ENCODE measurements around the gene EEF1B2. TPM values are rescaled to one million over a fixed set of nuclear protein-coding genes. Genes with fewer than 3 reads are reported as not detected.

The EEF1B2 gene
- total RNA-seq, 1 experiment from 2014 or later, result 768 TPM

- Histone ChIP-seq H3K4me1 (ENCODE audit: insufficient read depth, low read length) (no peaks in the 10 kb centered on the region), H2AFZ (ENCODE audit: low read length) (no peak overlapping the region), H3K79me1 (ENCODE audit: insufficient read depth, low read depth, low read length, poor library complexity, severe bottlenecking) (peaks cover 10% of the 10 kb centered on the region), H3K4ac (ENCODE audit: low read depth, low read length) (no peak overlapping the region), H3K9me3 (ENCODE audit: control insufficient read depth, low read depth, low read length) (no peaks in the 10 kb centered on the region), H2BK5ac (ENCODE audit: insufficient read length, low read length) (no peak overlapping the region), H3K56ac (ENCODE audit: insufficient read length, low read depth, low read length) (peak overlapping the region; percentile 42), H3K23me2 (ENCODE audit: insufficient read length, low read depth, low read length, poor library complexity, severe bottlenecking) (peaks cover 12% of the 10 kb centered on the region), H4K8ac (replicated peaks; ENCODE audit: insufficient read length, low read depth, low read length) (no peak overlapping the region), H3K27ac (ENCODE audit: insufficient read length, low read depth, low read length) (peak overlapping the region; percentile 34), H3K4me2 (ENCODE audit: insufficient read depth, insufficient read length, low read length) (peak overlapping the region; percentile 89), H4K5ac (ENCODE audit: insufficient read length, low read depth, low read length) (no peak overlapping the region), H3K79me2 (ENCODE audit: insufficient read depth, low read length) (peaks cover 35% of the 10 kb centered on the region; the same call in 1 of the 2 replicates), H2BK12ac (ENCODE audit: insufficient read length, low read depth, low read length) (no peak overlapping the region), H3K27me3 (ENCODE audit: insufficient read depth, low read length) (no peaks in the 10 kb centered on the region), H4K20me1 (ENCODE audit: control insufficient read depth, insufficient read depth, insufficient read length) (no peaks in the 10 kb centered on the region), H4K91ac (ENCODE audit: insufficient read length, low read depth, low read length) (no peak overlapping the region), H2BK20ac (ENCODE audit: low read depth, low read length, poor library complexity, severe bottlenecking) (no peak overlapping the region), H2BK120ac (ENCODE audit: low read depth, low read length, poor library complexity, severe bottlenecking) (no peak overlapping the region), H2BK15ac (ENCODE audit: low read depth, low read length) (no peak overlapping the region), H3K18ac (ENCODE audit: insufficient read length, low read depth, low read length) (no peak overlapping the region), H3K23ac (ENCODE audit: insufficient read length, low read depth, low read length) (no peak overlapping the region), H2AK5ac (ENCODE audit: insufficient read length, low read length) (no peak overlapping the region), H3T11ph (ENCODE audit: low read length) (no peak overlapping the region), H3K9ac (ENCODE audit: extremely low read depth, insufficient read length, low read length) (peak overlapping the region; percentile 97), H3K14ac (ENCODE audit: insufficient read depth, low read length) (peak overlapping the region; percentile 74; the same call in 1 of the 2 replicates)
- H3K4me1 Mint-ChIP-seq, result peaks cover 16 to 23% of the 10 kb centered on the region in 2 experiments
- no CpG with 5 or more reads among the region's 33 CpGs for WGBS (ENCODE audit: extremely low coverage, insufficient read length, low lambda C conversion rate)
- 0 out of 2 replicates have a peak, but pooled peaks cover 1% of the 10 kb centered on the region for H3K27me3 Mint-ChIP-seq (ENCODE audit: low read depth)
- no peaks in the 10 kb centered on the region for H3K9me3 Mint-ChIP-seq
- H3K27ac Mint-ChIP-seq, result peak overlapping the region; percentile 98 to 99 (median 98)
- H3K4me3 Mint-ChIP-seq, result peak overlapping the region; percentile 98 to 99
- TF ChIP-seq CTCF (conservative IDR thresholded peaks at IDR 0.05), result no peak
- no peak for DNase-seq
- H3K36me3 Mint-ChIP-seq (ENCODE audit: insufficient read depth in 1 of 3, low read depth in 3 of 3), result peaks cover 40 to 55% (median 41%) of the 10 kb centered on the region in 3 experiments
These were observed 941 bp upstream of the EEF1B2 start for GRCh38 chr2:206158563-206159345.

Data from H9 (cell line).